ENCODE data around the gene ATN1.
"Not testable (repeated sequence)": the region's sequence is repeated elsewhere in the genome, so short reads cannot be mapped to it uniquely, and the experiment has no call there.

The ATN1 gene

DNA sequence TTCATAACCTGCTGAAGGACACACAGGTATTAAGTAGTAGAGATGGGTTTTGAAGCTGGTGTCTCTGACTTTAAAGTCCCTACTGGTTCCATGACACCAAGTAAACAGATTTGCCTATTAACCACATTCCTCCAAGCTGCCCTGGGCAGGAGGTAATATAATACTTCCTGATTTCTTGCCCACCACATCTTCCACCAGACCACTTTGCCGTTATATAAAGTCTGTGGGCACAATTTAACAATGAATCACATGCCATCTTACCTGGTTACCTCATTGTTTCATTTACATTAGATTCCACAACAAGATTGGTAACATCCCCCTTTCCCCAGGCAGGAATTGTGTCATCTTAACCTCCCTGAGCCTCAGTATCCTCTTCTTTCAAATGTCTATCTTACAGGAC lies 24.0 kb upstream of the ATN1 start:
- DNase-seq (ENCODE audit: low read depth): no peak

DNA sequence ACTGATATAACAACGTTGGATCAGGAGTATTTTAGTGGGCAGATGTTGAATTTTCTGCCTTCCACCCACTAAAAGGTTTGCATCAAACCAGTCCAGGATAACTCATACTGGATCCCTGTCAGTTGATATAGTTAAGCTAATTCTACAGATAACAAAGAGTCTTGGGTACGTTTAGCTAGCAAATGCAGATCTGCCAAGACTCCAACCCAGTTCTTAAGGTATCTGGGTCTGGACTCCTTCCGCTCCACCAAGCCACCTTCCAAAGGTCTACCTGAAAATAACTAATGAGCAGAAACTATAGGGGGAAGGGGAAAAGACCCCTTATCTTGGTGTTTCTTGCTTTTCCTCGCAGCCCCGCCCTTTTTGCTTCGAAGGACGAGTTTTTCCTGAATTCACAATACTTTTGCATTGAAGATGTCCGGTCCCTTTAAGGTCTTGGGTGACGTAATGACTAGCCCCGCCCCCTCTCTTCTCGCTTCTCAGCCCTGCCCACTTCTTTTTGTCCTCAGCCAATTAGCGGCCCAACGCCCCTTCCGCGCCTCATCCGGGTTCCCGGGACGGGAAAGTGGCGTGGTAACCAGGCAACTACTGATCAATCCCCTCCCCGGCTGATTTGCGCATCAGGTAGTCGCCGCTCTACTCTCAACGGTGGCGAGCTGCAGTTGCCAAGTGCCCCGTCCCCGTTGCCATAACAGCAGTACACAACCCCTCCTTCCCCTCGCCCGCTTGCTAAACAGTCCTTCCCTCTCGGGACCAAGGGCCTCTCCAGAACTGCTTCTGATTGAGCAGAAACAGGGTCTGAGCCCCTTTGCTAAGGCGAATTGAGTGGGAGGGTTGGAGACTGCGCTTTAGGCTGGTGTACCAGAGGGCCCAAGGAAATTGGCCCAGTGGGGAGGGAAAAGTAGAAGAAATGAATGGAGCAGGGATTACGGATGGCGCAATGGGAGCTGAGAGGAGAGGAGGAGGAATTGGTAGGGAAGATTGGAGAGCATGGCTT lies 23.2 kb upstream of the ATN1 start, which contains the start of gene LRRC23:
Gene LRRC23, plus strand, starts transcription at position 543 of the 997 bp plus-strand sequence. CDS start 812 bp downstream, outside the sequence.
- DNase-seq (ENCODE audit: low read depth): peak; percentile 86

DNA sequence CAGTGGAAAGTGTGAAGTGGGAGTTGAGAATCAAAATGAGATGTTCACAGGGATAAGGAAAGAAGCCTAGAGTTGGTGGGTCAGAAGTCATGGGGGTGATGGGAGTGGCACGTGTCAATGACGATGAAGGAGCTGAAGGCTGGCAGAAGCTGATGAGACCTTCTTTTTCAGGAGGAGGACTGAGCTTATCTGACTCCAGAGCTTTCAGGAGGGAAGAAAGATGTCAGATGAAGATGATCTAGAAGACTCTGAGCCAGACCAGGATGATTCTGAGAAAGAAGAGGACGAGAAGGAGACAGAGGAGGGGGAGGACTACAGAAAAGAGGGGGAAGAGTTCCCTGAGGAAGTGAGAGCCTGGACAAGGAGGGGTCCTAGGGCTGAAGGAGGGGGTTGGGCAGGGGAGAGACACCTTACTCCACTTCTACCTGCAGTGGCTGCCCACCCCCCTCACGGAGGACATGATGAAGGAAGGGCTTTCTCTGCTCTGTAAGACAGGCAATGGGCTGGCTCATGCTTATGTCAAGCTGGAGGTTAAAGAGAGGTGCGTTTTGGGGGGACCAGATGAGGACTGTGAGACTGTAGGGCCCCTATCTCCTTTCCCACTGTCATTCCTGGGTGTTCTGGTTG lies 22.2 kb upstream of the ATN1 start:
- no peak for DNase-seq (ENCODE audit: low read depth)

DNA sequence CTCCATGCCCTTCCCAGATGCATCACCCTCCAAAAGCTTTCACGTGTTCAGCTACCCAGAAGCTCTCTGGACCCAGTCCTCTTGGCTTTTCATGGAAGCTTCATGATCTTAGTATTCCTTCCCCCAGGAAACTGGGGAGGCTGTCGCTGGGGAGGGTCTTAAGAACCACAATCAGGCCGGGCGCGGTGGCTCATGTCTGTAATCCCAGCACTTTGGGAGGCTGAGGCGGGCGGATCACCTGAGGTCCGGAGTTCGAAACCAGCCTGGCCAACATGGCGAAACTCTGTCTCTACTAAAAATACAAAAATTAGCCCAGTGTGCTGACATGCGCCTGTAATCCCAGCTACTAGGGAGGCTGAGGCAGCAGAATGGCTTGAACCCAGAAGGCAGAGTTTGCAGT lies 19.6 kb upstream of the ATN1 start:
- DNase-seq (ENCODE audit: low read depth): not testable (repeated sequence)

DNA sequence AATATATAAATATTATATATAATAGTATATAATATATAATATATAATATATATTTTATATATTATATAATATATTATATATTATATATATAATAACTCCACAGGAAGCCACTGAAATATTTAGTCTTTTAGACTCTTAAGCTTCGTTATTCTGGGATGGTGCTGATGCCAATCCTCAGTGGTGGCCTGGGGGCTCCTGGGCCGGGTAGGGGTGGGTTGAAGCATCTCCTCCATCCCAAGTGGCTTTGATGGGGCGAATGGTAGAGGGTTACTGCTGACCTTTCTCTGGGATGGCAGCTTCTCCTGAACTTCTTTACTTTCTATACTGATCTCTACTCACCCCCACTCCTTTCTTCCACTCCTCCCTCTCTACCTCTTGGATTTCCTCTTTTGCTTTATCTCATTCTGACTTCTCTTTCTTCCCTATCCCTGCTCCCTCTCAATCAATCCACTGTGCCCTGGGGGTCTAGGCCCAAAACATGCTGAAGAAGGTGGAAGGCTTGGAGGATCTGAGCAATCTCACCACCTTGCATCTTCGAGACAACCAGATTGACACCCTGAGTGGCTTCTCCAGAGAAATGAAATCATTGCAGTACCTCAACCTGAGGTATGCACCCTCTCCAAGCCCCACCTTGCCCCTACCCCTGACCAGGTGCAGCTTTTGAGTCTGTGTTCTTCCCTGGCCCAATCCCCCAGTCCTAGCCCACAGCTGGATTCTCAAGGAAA lies 18.2 kb upstream of the ATN1 start:
- no peak for DNase-seq (ENCODE audit: low read depth)

DNA sequence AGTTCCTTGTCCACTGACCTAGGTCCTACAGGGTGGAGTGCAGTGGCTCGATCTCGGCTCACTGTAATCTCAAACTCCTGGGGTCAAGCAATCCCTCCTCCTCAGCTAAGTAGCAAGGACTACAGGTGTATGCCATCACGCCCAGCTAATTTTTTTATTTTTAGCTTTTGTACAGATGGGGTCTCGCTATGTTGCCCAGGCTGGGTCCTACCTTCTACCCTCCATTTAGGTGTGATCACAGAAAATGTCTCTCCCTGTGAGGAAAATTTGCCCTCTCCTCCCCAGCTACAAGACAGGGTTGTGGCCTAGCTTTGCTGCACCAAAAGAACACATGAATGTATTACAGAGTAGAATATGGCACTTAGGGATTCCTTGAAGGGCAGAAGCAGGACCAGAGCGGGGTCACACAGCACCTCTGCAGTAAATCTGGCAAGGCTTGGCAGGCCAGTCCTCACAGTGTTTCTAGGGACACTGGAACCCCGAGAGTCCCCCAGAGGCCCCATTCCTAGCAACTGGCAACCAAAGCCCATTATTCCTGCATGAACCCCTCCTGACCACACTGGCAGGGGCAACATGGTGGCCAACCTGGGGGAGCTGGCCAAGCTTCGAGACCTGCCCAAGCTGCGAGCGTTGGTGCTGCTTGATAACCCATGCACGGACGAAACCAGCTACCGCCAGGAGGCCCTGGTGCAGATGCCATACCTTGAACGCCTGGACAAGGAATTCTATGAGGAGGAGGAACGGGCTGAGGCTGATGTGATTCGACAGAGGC lies 15.4 kb upstream of the ATN1 start:
- DNase-seq (ENCODE audit: low read depth): no peak

DNA sequence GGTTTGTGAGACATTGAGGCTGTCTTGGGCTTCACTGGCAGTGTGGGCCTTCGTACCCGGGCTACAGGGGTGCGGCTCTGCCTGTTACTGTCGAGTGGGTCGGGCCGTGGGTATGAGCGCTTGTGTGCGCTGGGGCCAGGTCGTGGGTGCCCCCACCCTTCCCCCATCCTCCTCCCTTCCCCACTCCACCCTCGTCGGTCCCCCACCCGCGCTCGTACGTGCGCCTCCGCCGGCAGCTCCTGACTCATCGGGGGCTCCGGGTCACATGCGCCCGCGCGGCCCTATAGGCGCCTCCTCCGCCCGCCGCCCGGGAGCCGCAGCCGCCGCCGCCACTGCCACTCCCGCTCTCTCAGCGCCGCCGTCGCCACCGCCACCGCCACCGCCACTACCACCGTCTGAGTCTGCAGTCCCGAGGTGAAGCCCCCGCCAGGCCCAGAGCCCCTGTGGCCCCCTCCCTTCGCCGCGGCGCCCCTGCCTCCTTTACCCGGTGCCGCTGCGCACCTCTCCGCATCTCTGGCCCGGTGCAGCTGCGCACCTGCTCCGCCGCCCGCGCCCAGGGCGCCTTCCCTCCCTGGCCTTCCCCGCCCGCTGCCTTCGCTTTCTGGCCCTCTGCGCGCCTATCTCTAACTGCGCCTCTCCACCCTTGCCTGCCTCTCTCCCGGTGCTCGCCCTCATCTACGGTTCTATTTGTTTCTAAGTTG lies 13.4 kb upstream of the ATN1 start, which contains the start of gene ENO2:
Gene ENO2, plus strand, starts transcription at position 335 of the 701 bp plus-strand sequence. CDS start 1,253 bp downstream, outside the sequence.
- DNase-seq (ENCODE audit: low read depth): no peak

DNA sequence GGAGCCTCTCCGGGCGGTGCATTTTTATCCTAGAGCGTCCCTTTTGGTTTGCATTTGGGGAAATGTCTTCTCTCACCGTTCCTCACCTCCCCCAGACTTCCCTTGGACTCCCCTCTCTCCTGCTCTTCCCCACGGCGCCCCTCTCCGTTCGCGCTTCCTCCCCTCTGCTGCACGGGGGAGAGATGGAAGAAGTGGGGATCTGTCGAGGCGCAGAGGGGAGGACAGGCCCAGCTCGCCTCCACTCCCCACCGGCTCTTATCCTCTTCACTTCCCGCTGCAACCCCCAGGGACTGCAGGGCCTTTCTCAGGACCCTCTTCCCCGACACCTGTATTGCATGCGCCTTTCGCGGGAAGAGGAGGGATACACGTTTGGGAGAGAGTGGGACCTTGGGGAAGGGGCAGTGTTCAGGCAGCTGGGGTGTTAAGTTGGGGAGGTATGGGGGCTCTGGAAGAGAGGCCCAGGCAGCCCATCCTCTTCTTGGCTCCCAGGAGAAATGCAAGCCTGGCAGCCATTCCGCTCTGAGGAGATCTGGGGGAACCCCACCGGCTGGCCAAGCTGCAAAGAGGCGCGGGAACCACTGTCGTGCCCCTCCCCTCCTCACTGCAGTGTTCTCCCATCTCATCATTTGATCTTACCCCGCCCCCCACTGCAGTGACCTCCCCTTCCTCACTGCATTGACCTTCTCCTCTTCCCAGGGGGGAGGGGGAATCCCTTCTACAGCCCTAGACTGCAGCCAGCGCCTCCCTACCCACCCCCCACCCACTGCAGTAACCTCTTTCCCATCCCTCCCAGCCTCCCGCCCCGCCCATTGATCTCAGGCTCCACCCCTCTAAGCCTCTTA lies 12.6 kb upstream of the ATN1 start:
- no peak for DNase-seq (ENCODE audit: low read depth)

DNA sequence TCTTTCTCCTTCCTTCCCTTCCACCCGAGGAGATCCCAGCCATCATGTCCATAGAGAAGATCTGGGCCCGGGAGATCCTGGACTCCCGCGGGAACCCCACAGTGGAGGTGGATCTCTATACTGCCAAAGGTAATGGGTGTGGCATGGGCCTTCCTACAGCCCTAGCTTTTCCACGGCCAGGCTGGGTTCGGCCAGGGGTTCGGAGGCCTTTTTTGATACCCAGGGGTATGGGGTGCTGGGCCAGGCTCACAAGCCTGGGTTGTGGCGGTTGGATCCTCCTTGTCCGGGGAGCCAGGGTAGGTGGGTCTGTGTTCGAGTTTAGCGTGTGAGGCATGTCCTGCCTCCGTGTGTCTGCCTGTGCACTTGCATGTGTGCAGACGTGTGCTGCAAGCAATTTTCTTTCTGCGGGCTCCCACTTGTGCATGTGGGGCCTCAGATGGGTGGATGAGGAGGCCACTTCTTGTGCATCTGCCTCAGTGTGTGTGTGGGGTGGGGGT lies 11.9 kb upstream of the ATN1 start:
- DNase-seq (ENCODE audit: low read depth): no peak

DNA sequence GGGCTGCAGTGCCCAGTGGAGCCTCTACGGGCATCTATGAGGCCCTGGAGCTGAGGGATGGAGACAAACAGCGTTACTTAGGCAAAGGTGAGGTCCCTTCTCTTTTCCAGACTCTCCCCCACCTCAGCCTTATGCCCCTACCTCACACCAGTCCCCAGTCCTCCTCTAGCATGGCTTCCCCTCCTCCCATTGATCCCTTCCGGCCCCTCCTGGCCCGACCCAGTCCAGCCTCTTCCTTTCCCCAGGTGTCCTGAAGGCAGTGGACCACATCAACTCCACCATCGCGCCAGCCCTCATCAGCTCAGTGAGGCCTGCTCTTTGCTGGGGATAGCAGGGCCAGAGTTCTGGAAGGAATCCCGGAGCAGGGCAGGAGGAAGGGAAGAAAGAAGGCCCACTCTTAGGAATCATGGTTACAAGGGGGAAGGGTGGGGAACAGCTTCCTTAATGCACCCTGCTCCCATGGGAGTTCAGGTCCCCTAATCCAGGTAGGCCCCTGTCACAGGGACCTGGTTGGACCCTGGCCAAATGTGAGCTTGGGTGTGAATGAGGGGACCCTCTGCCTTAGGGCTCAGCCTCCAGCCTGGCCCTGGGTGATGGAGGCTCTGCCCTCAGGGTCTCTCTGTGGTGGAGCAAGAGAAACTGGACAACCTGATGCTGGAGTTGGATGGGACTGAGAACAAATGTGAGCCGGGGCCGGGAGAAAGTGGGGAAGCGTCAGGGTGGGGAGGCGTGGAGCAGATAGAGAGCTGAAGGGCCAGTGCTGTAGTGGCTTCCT lies 11.1 kb upstream of the ATN1 start:
- no peak for DNase-seq (ENCODE audit: low read depth)

DNA sequence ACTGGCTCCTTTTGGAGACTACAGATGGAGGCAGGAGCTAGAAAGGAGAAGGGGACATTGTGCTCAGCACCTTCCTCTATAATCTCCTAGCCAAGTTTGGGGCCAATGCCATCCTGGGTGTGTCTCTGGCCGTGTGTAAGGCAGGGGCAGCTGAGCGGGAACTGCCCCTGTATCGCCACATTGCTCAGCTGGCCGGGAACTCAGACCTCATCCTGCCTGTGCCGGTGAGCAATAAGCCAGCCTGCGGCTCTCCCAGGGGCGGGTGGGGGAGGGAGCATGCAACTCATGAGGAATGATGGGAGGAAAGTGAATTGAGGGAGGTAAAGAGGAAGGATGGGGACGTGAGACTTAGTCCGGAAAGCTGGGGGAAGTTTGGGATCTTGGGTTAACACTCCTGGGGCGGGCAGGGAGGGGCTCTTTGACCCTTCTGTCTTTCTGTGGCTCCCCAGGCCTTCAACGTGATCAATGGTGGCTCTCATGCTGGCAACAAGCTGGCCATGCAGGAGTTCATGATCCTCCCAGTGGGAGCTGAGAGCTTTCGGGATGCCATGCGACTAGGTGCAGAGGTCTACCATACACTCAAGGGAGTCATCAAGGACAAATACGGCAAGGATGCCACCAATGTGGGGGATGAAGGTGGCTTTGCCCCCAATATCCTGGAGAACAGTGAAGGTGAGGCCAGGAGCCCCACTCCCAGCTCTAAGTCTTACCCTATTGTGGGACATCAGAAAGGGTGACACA lies 10.1 kb upstream of the ATN1 start:
- DNase-seq (ENCODE audit: low read depth): no peak

DNA sequence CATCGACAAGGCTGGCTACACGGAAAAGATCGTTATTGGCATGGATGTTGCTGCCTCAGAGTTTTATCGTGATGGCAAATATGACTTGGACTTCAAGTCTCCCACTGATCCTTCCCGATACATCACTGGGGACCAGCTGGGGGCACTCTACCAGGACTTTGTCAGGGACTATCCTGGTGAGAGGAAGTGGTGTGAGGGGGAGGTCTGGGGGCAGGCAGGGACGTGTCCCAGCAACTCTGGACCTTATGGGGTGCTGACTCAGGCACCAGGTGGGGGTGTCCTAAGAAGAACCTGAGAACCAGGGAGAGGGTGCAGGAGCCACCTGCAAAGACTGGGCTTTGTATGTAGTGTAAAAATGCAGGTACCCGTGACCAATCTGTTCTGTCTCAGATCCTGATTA lies 8.2 kb upstream of the ATN1 start:
- no peak for DNase-seq (ENCODE audit: low read depth)

DNA sequence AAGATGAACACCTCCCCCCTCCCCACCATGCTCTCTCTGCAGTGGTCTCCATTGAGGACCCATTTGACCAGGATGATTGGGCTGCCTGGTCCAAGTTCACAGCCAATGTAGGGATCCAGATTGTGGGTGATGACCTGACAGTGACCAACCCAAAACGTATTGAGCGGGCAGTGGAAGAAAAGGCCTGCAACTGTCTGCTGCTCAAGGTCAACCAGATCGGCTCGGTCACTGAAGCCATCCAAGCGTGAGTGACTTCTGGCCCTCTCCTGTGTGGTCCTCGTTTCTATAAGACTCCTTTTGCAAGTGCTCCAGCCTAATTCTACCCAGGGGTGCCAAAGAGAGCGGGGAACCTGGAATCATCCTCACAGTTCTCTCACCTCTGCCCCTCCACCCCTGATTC lies 6.2 kb upstream of the ATN1 start:
- no peak for DNase-seq (ENCODE audit: low read depth)

DNA sequence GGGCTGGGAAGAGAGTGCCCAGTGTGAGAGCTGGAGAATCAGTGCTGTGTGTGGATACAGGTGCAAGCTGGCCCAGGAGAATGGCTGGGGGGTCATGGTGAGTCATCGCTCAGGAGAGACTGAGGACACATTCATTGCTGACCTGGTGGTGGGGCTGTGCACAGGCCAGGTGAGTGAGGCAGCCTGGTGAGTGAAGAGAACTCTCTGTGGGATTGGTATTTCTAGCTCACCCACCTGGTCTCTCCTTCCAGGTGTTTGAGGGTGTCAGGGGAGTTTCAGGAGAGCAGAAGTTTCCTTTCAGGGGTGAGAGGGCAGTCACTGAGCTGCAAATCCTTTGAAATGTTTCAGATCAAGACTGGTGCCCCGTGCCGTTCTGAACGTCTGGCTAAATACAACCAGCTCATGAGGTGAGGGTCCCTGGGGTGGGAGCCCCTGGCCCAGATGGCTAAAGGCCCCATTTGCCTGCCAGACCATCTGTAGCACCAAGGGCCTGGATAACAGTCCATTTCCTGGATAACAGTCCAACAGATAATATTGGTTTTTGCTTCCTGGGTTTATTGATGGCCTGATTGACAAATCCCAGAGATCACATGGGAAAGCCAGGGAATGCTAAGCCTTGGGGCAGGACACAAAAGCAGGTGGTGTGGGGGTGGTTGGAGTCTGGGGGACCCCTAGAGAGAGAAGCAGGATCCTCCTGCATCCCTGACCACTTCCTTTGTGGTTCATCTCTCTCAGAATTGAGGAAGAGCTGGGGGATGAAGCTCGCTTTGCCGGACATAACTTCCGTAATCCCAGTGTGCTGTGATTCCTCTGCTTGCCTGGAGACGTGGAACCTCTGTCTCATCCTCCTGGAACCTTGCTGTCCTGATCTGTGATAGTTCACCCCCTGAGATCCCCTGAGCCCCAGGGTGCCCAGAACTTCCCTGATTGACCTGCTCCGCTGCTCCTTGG lies 5.5 kb upstream of the ATN1 start:
- no peak for DNase-seq (ENCODE audit: low read depth)

DNA sequence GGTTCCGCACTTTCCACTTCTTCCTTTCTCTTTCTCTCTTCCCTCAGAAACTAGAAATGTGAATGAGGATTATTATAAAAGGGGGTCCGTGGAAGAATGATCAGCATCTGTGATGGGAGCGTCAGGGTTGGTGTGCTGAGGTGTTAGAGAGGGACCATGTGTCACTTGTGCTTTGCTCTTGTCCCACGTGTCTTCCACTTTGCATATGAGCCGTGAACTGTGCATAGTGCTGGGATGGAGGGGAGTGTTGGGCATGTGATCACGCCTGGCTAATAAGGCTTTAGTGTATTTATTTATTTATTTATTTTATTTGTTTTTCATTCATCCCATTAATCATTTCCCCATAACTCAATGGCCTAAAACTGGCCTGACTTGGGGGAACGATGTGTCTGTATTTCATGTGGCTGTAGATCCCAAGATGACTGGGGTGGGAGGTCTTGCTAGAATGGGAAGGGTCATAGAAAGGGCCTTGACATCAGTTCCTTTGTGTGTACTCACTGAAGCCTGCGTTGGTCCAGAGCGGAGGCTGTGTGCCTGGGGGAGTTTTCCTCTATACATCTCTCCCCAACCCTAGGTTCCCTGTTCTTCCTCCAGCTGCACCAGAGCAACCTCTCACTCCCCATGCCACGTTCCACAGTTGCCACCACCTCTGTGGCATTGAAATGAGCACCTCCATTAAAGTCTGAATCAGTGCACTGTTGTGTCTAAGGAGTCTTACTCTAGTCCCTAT lies 4.6 kb upstream of the ATN1 start:
- DNase-seq (ENCODE audit: low read depth): no peak

DNA sequence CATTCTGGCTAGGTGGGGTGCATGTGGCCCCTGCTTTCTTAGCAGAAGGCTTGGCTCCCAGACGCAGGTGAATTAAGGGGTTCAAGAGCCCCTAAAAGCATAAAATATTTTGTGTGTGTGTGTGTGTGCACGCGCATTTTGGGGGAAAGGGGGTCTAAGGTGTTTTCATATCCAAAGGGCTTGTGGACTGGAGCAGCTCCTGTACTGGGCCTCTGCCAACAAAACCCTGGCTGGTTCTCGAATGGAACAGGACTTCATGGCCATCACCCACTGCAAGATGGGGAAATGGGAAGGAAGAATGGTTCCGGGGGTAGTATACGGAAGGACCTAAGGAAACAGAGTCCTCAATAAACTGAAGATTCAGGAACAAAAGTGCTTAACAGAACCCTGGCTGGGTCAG lies 3.9 kb upstream of the ATN1 start:
- DNase-seq (ENCODE audit: low read depth): no peak

DNA sequence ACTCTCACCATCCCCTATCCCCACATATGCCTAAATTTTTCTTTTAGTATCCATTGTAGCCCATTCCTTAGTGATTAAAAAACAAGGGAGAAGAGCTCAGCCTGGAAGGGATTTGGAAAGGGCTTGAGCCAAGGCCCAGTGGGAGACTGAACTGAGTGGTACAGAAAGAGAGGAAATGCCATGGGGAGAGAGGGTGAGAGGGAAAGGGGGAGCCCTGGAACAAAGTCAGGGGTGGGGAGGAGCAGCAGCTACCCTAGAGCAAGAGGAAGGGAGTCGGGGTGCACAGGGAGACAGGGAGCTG lies 2.6 kb upstream of the ATN1 start:
- DNase-seq (ENCODE audit: low read depth): no peak

All from GM04504 (cell line).